GM20000 (cell line): ENCODE results near the gene MRNIP.
"Not testable (repeated sequence)": the region's sequence is repeated elsewhere in the genome, so short reads cannot be mapped to it uniquely, and the experiment has no call there.

ENCODE experiments used
- DNase-seq: peaks from one replicate; pipeline ENCODE4 v3.0.0; 2012; ENCODE audit warnings: low spot score
- TF ChIP-seq, protein P1 (sequence below): IDR thresholded peaks from 2 replicates; pipeline ENCODE4 v1.5.1; 2012; ENCODE audit warnings: mild to moderate bottlenecking, control low read depth; ENCODE audit errors: extremely low read depth, missing control alignments

MRNIP gene

DNA sequence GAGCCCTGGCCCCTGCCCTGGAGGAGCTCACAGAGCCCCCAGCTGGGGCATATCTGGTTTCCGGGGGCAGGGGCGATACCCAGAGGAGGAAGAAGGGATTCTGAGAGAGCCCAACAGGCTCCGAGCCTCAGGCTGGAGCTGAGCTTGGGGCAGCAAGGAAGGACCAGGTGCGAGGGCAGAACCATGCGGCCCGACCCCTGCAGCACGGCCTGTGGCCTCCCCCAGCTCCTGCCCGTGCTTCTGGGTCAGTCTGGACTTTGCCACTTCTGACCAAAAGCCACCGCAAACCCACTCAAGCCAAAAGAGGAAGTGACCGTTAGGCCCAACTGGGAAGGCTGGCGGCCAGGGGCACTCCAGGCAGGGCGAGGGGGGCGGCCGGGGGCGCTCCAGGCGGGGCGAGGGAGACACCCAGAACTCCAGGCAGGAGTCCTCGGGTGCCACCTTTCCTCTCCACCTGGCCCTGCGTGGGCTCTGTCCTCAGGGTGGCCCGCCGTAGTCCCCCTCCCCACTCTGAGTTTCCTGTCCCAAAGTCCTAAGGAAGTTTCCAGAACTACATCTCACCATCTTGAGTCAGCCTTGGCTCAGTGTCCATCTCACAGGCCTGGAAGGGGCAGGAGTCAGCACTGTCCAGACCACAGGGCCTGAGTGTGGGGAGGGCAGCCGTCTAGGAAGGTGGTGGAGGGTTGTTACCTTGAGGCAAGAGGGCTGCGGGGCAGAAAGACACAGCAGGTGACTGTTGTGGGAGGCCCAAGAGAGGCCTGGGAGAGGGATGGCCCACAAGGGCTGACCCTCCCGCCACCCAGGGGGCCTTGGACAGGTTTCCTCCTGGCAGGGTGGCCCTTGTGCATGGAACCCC lies 65.8 kb downstream of the MRNIP start:
- TF ChIP-seq, protein P1, sequence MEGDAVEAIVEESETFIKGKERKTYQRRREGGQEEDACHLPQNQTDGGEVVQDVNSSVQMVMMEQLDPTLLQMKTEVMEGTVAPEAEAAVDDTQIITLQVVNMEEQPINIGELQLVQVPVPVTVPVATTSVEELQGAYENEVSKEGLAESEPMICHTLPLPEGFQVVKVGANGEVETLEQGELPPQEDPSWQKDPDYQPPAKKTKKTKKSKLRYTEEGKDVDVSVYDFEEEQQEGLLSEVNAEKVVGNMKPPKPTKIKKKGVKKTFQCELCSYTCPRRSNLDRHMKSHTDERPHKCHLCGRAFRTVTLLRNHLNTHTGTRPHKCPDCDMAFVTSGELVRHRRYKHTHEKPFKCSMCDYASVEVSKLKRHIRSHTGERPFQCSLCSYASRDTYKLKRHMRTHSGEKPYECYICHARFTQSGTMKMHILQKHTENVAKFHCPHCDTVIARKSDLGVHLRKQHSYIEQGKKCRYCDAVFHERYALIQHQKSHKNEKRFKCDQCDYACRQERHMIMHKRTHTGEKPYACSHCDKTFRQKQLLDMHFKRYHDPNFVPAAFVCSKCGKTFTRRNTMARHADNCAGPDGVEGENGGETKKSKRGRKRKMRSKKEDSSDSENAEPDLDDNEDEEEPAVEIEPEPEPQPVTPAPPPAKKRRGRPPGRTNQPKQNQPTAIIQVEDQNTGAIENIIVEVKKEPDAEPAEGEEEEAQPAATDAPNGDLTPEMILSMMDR = no peak
- DNase-seq = peak; percentile 20

DNA sequence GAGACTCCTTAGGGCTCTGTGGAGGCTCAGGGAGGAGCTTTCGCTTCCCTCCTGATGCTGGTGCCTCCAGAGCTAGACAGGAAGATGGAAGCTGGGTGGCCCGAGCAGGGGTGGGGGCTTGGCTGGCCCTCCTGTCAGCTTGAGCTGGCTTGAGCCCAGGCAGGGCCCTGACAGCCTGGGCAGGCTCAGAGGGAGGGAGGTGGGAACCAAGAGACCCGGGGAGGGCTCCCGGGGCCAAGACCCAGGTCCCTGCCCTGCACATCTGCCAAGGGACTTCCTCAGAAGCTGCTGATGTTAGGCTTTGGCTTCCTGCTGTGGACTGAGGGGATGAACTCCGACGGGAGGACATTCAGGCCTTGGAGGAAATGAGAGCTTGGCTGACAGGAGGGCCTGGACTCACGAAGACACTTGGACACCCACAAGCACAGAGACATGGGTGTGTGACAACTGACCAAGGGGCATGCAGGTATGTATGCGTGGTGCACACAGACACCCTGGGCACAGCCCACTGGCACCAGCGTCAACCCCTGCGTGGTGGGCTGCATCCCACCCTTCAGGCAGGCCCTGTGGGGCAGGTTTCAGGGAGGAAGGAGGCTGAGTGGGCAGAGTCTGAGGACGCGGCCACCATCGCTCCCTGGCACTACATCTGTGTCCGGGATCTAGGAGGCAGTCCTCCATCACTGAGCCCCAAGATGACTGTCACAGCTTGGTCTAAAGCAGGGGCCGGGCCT lies 66.6 kb downstream of the MRNIP start:
- DNase-seq = no peak
- TF ChIP-seq, protein P1 = no peak

DNA sequence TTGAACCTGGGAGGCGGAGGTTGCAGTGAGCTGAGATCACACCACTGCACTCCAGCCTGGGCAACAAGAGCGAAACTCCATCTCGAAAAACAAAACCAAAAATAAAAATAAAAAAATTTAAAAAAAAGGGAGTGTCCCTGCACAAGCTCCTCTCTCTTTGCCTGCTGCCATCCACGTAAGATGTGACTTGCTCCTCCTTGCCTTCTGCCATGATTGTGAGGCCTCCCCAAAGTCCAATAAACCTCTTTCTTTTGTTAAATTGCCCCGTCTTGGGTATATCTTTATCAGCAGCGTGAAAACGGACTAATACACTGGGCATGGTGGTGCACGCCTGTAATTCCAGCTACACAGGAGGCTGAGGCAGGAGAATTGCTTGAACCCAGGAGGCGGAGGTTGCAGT lies 69.3 kb downstream of the MRNIP start:
- DNase-seq = not testable (repeated sequence)

DNA sequence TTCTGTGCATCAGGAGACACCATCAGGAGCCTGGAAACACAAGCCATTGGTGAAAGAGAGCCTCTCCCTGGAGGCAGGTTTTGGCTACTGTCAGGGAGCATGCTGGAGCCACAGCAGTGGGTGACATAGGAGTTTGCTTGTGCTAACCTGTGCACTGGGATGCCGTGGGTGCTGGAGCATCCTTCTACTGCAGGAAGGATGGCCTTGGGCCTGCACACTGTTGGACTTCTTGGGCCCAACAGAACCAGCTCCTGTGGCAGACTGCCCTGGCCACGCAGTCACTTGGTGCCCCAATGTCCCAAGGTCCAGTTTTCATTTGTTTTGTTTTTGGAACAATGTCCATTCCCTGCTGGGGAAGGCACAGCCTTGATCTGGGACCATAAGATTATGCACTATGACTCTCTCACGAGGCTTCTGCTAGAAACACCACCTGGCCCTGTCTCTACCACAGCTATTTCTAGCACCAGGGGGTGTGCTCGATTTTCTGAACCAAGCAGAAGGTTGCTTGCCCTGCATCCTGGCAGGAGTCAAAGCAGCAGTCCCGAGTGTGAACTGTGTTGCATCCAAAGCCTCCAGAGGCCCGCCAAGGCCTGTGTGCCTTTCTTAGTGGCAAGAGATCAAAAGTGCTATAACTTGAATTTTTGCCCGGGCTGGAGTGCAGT lies 70.3 kb downstream of the MRNIP start:
- no peak for DNase-seq
- TF ChIP-seq, protein P1 = no peak
